MCF 10A (cell line): ENCODE data around the gene SLC2A8. TPM values are rescaled to one million over a fixed set of nuclear protein-coding genes. Genes with fewer than 3 reads are reported as not detected.
A peak's percentile ranks its signal among the peaks of the same experiment; 100 is the strongest.

Experiments used
- BruUV-seq: library from RNA; stranded (reverse); fragments of 400-500 nt; replicated peaks from 2 replicates; lab custom pipeline; 2021; lab: Mats Ljungman, UMichigan
- CTCF ChIA-PET: fragments of 300-600 bp; sonication (Branson Sonifier 250); formaldehyde crosslinking; extraction: SDS; loops from one replicate; lab custom pipeline; 2021; ENCODE audit warnings: antibody characterized with exemption, inconsistent platforms; lab: Yijun Ruan, JAX
- POLR2A ChIA-PET: fragments of 300-600, 350-650 bp; sonication (Branson Sonifier 250); formaldehyde crosslinking; extraction: SDS; loops from one replicate; lab custom pipeline; 2020; ENCODE audit warnings: antibody characterized with exemption, inconsistent platforms; lab: Yijun Ruan, JAX
- DNase-seq: peaks from one replicate; pipeline ENCODE4 v3.0.0-alpha.2; 2018; ENCODE audit not compliant: unreplicated experiment
- H3K27ac Mint-ChIP-seq: one replicate; pipeline ENCODE4 v1.8.0; 2022; ENCODE audit warnings: mild to moderate bottlenecking, low read depth, mixed read lengths; ENCODE audit not compliant: unreplicated experiment
- H3K27me3 Mint-ChIP-seq: one replicate; pipeline ENCODE4 v1.8.0; 2022; ENCODE audit warnings: mixed read lengths; ENCODE audit not compliant: insufficient read depth, unreplicated experiment
- H3K36me3 Mint-ChIP-seq: one replicate; pipeline ENCODE4 v1.8.0; 2022; ENCODE audit warnings: mild to moderate bottlenecking, moderate library complexity, mixed read lengths; ENCODE audit not compliant: insufficient read depth, unreplicated experiment
- H3K4me1 Mint-ChIP-seq: one replicate; pipeline ENCODE4 v1.8.0; 2022; ENCODE audit warnings: mixed read lengths; ENCODE audit not compliant: insufficient read depth, unreplicated experiment
- H3K4me3 Mint-ChIP-seq: one replicate; pipeline ENCODE4 v1.8.0; 2022; ENCODE audit warnings: mild to moderate bottlenecking, moderate library complexity, mixed read lengths; ENCODE audit not compliant: unreplicated experiment
- H3K9me3 Mint-ChIP-seq: one replicate; pipeline ENCODE4 v1.8.0; 2022; ENCODE audit warnings: mixed read lengths; ENCODE audit not compliant: unreplicated experiment
- intact Hi-C: fragments of 100-400 bp; cut with micrococcal nuclease; formaldehyde crosslinking; loops from 2 replicates; pipeline ENCODE4 v1.14.1; 2022
- total RNA-seq: library from RNA; stranded (reverse); gene quantifications from 2 replicates; pipeline ENCODE4 v1.2.3, GENCODE V29; 2022
- TF ChIP-seq, protein P1 (sequence below): fragments of 200-600 bp; IDR thresholded peaks from one replicate; pipeline ENCODE4 v1.8.0; 2022; ENCODE audit warnings: antibody characterized with exemption, mild to moderate bottlenecking; ENCODE audit not compliant: unreplicated experiment

Gene SLC2A8
- total RNA-seq, 1 experiment from 2014 or later, result 14.0 TPM

GRCh38 chr9:127419348-127419747 is 22.4 kb downstream of the SLC2A8 start:
- DNase-seq, result no peak
- POLR2A ChIA-PET, result interaction anchor here (1.0 kb wide), 1 partner anchor 198 kb away, joined by 4 read pairs; no protein-coding TSS in a partner anchor
- Mint-ChIP-seq H3K4me1 (peaks cover 36% of the 10 kb centered on the region), H3K9me3 (no peaks in the 10 kb centered on the region), H3K27ac (no peak overlapping the region), H3K36me3 (no peaks in the 10 kb centered on the region), H3K4me3 (no peak overlapping the region), H3K27me3 (no peaks in the 10 kb centered on the region)
- CTCF ChIA-PET, result interaction anchor here (0.7 kb wide), 1 partner anchor 731 kb away, joined by 3 read pairs; no protein-coding TSS in a partner anchor
- TF ChIP-seq, protein P1, sequence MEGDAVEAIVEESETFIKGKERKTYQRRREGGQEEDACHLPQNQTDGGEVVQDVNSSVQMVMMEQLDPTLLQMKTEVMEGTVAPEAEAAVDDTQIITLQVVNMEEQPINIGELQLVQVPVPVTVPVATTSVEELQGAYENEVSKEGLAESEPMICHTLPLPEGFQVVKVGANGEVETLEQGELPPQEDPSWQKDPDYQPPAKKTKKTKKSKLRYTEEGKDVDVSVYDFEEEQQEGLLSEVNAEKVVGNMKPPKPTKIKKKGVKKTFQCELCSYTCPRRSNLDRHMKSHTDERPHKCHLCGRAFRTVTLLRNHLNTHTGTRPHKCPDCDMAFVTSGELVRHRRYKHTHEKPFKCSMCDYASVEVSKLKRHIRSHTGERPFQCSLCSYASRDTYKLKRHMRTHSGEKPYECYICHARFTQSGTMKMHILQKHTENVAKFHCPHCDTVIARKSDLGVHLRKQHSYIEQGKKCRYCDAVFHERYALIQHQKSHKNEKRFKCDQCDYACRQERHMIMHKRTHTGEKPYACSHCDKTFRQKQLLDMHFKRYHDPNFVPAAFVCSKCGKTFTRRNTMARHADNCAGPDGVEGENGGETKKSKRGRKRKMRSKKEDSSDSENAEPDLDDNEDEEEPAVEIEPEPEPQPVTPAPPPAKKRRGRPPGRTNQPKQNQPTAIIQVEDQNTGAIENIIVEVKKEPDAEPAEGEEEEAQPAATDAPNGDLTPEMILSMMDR, result no peak
- BruUV-seq, result no TSS peak
- intact Hi-C loops, result no loop called here

DNA sequence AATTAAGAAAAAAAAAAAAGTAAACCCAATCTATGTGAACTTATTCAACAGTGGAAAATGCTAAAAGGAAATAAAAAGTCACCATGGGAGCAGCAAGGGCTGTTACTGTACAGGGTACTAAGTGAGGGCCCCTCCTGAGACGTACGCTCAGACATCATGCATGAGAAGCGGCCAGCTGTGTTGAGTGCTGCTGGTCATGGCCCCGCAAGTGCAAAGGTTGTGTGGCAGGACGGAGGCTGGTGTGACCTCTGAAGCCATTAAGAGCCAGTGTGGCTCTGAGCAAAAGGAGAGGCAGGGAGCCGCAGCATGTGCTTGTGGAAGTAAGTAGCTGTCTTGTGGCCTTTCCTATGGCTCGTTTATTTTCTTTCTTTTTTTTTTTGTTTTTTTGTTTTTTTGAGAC is 24.1 kb downstream of the SLC2A8 start:
- ChIA-PET POLR2A (interaction anchor here (0.6 to 1.2 kb wide), 3 partner anchors 29 to 628 kb away, joined by 3 to 5 read pairs (median 4); no protein-coding TSS in a partner anchor), CTCF (interaction anchor here (0.6 to 0.7 kb wide), 3 partner anchors 28 to 90 kb away, joined by 3 read pairs; no protein-coding TSS in a partner anchor)
- Mint-ChIP-seq H3K4me3 (no peak overlapping the region), H3K36me3 (no peaks in the 10 kb centered on the region), H3K9me3 (no peaks in the 10 kb centered on the region), H3K27ac (no peak overlapping the region), H3K27me3 (no peaks in the 10 kb centered on the region), H3K4me1 (peaks cover 32% of the 10 kb centered on the region)
- BruUV-seq, result no TSS peak
- intact Hi-C loops, result loop anchor here (10.0 kb wide), 1 partner anchor 164 kb away; no protein-coding TSS in a partner anchor
- TF ChIP-seq, protein P1, result no peak
- DNase-seq, result no peak

GRCh38 chr9:127422133-127422782 is 25.3 kb downstream of the SLC2A8 start:
- no peaks in the 10 kb centered on the region for H3K9me3 Mint-ChIP-seq
- H3K27ac Mint-ChIP-seq, result no peak overlapping the region
- CTCF ChIA-PET, result interaction anchor here (1.2 kb wide), 1 partner anchor 138 kb away, joined by 3 read pairs; no protein-coding TSS in a partner anchor
- H3K4me1 Mint-ChIP-seq, result peaks cover 31% of the 10 kb centered on the region
- H3K27me3 Mint-ChIP-seq, result no peaks in the 10 kb centered on the region
- TF ChIP-seq, protein P1, result no peak
- peaks cover 4% of the 10 kb centered on the region for H3K36me3 Mint-ChIP-seq
- no peak for DNase-seq
- H3K4me3 Mint-ChIP-seq, result peak overlapping the region; percentile 99
- no TSS peak for BruUV-seq
- POLR2A ChIA-PET, result interaction anchor here (2.0 to 4.1 kb wide), 5 partner anchors 19 to 29 kb away, joined by 7 to 91 read pairs (median 17); partner anchors contain the start of genes LRSAM1, RPL12 and SLC2A8
- intact Hi-C loops, result loop anchor here (10.0 kb wide), 1 partner anchor 163 kb away; no protein-coding TSS in a partner anchor

GRCh38 chr9:127422787-127423186 is 25.8 kb downstream of the SLC2A8 start:
- BruUV-seq, result no TSS peak
- Mint-ChIP-seq H3K27me3 (no peaks in the 10 kb centered on the region), H3K4me3 (peak overlapping the region; percentile 99), H3K9me3 (no peaks in the 10 kb centered on the region), H3K4me1 (peaks cover 26% of the 10 kb centered on the region), H3K27ac (peak overlapping the region; percentile 98), H3K36me3 (peaks cover 5% of the 10 kb centered on the region)
- TF ChIP-seq, protein P1, result no peak
- DNase-seq, result no peak
- CTCF ChIA-PET, result interaction anchor here (0.6 to 1.2 kb wide), 3 partner anchors 28 to 326 kb away, joined by 3 read pairs; no protein-coding TSS in a partner anchor
- POLR2A ChIA-PET, result interaction anchor here (0.6 to 4.1 kb wide), 11 partner anchors 18 to 217 kb away, joined by 3 to 91 read pairs (median 7); partner anchors contain the start of genes LRSAM1, RPL12 and SLC2A8
- intact Hi-C loops, result loop anchor here (10.0 kb wide), 1 partner anchor 162 kb away; no protein-coding TSS in a partner anchor
